HG03025 (cell line): ENCODE measurements around the gene CPSF4.
"Not testable (repeated sequence)": the region's sequence is repeated elsewhere in the genome, so short reads cannot be mapped to it uniquely, and the experiment has no call there.

ENCODE experiments used
- ATAC-seq: cut with Tn5 transposase; IDR thresholded peaks from one replicate; pipeline ENCODE4 v1.9.1; 2021; ENCODE audit warnings: mild to moderate bottlenecking, moderate library complexity; ENCODE audit not compliant: unreplicated experiment, low FRiP score

The CPSF4 gene

GRCh38 chr7:99407872-99408378 lies 30.8 kb upstream of the CPSF4 start:
- no peak for ATAC-seq

GRCh38 chr7:99408379-99409191 lies 30.2 kb upstream of the CPSF4 start, which contains the start of the genes BUD31 and PDAP1:
TSS of gene BUD31 (plus strand) at chr7:99408969. CDS start at chr7:99411093, 2,124 bp downstream.
TSS of gene PDAP1 (minus strand) at chr7:99408597. CDS start at chr7:99408548, 49 bp downstream.
- ATAC-seq, result peak; percentile 77

- ATAC-seq, result peak; percentile 3
Measured at GRCh38 chr7:99409192-99409572, 29.6 kb upstream of the CPSF4 start.

- no peak for ATAC-seq
Measured at GRCh38 chr7:99409806-99410205, 28.9 kb upstream of the CPSF4 start.

GRCh38 chr7:99410635-99411034 lies 28.1 kb upstream of the CPSF4 start:
- ATAC-seq, result no peak

- not testable (repeated sequence) for ATAC-seq
Measured at GRCh38 chr7:99415513-99416127, 23.1 kb upstream of the CPSF4 start.

- no peak for ATAC-seq
Measured at GRCh38 chr7:99418260-99418659, 20.5 kb upstream of the CPSF4 start.

- no peak for ATAC-seq
Measured at GRCh38 chr7:99419323-99420021, 19.3 kb upstream of the CPSF4 start.

- ATAC-seq, result no peak
Measured at GRCh38 chr7:99420213-99420612, 18.5 kb upstream of the CPSF4 start.

- no peak for ATAC-seq
Measured at GRCh38 chr7:99420986-99421385, 17.8 kb upstream of the CPSF4 start.

- no peak for ATAC-seq
Measured at GRCh38 chr7:99422186-99422585, 16.6 kb upstream of the CPSF4 start.

- ATAC-seq, result no peak
Measured at GRCh38 chr7:99422625-99423024, 16.1 kb upstream of the CPSF4 start.

GRCh38 chr7:99424932-99425730 lies 13.6 kb upstream of the CPSF4 start:
- no peak for ATAC-seq

GRCh38 chr7:99428972-99429566 lies 9.7 kb upstream of the CPSF4 start:
- no peak for ATAC-seq

- ATAC-seq, result no peak
Measured at GRCh38 chr7:99429756-99430155, 9.0 kb upstream of the CPSF4 start.

GRCh38 chr7:99431756-99432540 lies 6.8 kb upstream of the CPSF4 start:
- ATAC-seq, result not testable (repeated sequence)

GRCh38 chr7:99433158-99433557 lies 5.6 kb upstream of the CPSF4 start:
- no peak for ATAC-seq

- ATAC-seq, result peak; percentile 16
Measured at GRCh38 chr7:99437946-99438572, 684 bp upstream of the CPSF4 start.

GRCh38 chr7:99440195-99440594 lies 1.5 kb downstream of the CPSF4 start:
- no peak for ATAC-seq
